Globus pallidus (tissue), 1 donor: Measurements from ENCODE around the gene LPAR1.
A peak's percentile ranks its signal among the peaks of the same experiment; 100 is the strongest.

Source experiments
- DNase-seq: peaks from one replicate; pipeline ENCODE4 v3.0.0-alpha.2; 2015; ENCODE audit warnings: low spot score

The LPAR1 gene

DNA sequence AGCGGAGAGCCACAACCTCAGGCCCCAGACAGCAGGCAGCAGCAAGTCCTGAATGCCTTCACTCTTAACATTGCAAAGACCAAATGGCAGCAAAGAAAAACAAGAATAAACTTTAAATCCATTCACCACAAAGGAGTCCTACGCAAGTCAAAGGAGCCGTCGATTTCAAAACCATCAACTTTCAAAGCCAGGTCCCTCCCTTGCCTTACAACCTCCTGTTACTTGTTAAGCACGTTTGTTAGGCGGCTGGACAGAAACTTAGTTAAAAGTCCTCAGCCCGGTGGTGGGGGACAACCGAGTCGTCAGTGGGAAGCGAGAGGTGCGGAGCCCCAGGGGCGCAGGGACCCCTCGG is 938 bp downstream of the LPAR1 start:
- peak; percentile 49 for DNase-seq

DNA sequence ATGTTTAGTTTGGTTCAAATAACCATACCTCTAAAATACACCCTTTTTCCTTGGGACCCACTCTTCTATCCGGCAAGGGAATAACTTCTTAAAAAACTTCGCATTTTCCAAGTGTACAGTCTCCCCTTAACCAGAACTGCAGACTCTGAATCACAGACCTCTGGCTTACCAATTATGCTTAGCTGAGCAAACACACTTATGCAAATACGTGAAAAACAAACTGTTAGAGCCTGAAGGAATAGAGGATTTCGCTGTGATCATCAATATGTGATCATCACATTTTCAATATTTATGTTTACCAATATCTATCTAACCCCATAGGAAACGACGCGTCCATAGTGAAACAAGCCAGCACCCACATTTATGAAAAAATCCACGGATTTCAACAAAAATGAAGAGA is 1.3 kb downstream of the LPAR1 start:
- peak; percentile 46 for DNase-seq

DNA sequence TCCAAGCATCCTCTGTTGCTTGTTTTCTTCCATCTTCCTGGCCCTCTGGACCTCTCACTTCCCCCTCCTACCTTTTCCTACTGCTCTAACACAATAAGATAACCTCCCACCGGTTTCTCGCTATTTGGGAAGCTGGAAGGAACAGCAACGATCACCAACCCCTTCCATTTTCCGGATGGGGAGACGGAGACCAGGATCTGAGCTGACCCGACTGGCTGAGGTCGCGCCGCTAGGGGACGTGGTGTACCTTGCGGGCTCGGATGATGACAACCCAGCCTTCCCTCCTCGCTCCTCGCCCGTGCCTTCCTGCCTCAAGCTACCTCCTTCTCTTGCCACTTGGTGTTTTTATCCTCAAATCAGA is 1.9 kb downstream of the LPAR1 start:
- peak; percentile 88 for DNase-seq

DNA sequence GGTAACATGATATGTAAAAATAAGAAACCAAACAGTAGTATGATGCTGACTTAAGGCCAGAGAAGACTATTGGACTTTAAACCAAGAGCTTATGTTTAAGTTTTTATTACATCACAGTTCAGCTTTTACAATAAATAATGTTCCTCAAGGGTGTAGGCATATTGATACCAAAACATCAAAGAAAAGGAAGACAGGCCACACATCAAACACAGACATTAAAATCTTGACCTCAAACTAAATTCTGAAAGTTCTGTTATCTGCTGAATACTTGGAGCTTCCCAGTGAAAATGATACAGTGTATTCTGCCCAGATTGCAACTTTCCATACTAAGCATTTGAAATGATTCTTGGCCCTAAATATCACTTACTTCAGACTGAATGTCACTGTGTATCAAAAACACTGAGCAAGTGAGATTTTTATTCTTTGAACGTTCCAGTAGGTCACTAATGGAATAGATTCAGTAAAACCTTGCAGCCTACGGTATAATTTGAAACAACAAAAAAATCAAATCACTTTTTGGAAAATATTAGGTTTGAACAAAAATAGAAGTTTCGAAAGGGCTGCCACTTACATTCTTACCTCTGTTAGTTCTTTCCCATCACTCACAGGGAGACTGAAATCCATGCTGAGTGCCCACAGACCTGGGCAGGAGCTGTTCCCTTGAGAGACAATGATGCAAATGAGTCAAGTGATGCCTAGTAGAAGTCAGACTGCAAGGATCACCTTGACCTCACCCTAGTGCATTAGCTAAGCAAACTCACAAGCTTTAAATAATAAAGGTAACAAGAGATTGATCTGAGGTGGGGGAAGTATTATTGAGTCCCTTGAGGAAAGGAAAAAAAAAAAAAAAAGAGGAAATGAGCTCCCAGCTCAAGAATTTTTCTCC is 2.5 kb downstream of the LPAR1 start:
- DNase-seq = peak; percentile 65

DNA sequence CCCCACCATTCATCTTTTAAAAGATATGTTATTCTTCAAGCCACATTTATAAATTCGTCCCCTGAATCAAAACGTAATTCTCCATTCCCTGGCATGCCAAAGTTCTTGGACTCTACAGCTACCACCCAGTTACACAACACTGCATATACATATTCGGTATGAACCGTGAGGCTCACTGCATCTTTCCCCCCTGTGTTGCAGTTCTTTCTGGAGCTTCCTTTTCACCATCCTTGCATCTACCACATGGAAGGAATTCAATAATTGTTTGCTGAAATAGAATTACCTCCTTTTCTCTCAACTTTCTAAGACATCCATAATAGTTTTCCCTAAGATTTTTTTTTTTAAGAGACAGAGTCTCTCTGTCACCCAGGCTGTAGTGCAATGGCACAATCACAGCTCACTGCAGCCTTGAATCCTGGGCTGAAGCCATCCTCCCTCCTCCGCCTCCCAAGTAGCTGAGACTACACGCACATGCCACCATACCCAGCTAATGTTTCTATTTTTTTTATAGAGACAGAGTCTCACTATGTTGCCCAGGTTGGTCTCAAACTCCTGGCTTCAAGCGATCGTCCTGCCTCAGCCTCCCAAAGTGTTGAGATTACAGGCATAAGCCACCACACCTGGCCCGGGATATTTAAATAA is 3.3 kb downstream of the LPAR1 start:
- peak; percentile 64 for DNase-seq

GRCh38 chr9:111034170-111034897 is 3.9 kb downstream of the LPAR1 start:
- peak; percentile 65 for DNase-seq

DNA sequence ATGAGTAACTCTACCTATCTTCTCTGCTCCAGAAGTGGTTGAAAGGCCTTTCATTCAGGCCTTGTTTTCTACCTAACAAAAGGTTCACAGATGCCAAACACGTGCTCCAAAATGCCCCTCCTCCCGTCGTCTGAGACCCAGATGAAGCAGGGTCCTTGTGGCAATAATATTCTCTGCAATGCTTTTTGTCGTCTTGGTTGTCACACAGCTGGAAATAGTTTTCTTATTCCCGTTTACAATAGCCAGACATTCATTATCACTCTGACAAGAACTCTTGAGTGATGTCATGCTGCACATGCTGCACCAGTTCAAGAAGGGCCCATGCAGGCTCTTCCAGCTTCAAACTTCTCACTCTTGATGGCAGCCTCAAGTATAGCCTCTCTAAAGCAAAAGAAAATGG is 7.8 kb downstream of the LPAR1 start:
- DNase-seq = peak; percentile 69

GRCh38 chr9:111029260-111029659 is 9.0 kb downstream of the LPAR1 start:
- DNase-seq = no peak

- DNase-seq = no peak
Observed at GRCh38 chr9:111027798-111028197, 10.5 kb downstream of the LPAR1 start.

DNA sequence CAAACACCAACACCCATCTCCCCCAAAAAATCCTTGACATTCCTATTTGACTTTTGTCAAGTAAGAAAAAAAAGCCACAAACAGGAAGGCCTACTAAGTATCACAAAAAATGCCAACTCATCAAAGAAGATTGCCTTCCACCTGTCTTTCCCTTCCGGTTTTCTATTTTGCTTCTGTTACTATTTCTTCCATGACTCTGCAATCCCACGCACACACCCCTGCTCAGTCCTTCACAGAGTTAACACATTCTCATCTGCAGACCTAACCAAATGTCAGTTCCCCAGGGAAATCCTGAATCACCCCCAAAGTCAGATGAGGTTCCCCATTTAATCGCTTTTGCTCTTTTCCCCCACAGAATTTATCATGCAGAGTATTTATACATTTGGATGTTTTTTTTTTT is 15.1 kb downstream of the LPAR1 start:
- no peak for DNase-seq

DNA sequence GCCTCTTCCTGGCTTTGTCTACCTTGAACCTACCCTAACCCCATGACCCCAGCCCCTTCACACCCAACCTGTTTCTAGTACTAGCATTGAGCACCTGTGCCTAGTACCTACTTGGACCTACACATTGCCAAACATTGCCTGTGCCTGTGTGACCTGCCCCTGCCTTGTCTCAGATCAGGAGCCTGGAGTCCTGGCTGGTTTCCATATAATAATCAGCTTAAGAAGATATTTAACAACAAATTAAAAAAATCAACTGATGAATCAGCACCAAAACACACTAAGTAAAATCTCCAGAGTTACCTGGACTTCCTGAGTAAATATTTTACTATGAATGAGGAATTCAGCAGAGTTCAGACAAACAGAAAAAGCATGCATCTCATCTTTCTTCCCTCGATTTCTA is 17.7 kb downstream of the LPAR1 start:
- DNase-seq = no peak

DNA sequence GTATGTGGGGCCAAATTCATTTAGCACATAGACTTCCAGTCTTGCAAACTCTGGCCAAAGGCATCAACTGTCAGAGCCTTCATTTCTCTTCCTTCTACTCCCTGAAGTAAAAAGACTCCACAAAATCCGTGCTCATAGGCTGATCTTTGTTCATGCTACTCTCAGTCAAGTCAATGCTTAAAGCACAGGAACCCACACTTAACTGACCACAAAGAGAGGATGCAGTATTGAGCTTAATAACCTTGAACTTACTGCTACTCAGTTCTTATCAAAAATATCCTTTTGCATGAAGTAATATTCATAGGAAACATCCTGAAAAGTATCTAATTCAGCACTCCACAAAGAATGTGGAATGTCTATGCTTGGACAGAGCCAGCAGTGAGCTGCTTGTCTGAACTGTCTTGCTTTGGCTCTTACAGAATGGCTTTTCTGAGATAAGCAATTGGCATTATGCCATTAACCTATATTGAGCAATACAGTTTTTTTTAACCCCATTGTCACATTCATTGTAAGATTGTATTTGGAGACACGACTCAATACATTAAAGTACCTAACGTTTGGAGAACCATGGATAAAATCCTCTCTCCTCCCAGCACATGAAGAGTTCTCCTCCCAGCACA is 21.7 kb downstream of the LPAR1 start:
- no peak for DNase-seq

GRCh38 chr9:111016016-111016415 is 22.3 kb downstream of the LPAR1 start:
- DNase-seq = no peak

GRCh38 chr9:111013707-111014106 is 24.6 kb downstream of the LPAR1 start:
- DNase-seq = no peak

DNA sequence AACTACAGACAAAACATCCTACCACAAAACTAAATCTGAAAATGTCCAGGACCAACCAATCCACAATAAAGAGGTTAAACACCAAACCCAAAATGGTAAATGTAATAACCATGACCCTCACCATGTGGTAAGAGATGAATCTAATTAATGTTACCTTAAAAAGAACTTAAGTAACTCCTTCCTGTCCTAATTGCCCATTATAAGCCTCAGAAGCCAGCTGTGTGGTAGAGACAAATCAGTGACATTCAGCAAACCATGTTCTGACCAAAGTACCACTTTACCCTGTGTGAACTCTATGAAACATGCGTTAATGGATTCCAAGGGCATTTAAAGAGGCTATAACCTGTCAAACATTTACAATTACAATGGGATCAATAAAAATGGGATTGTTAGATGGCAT is 25.0 kb downstream of the LPAR1 start:
- no peak for DNase-seq

DNA sequence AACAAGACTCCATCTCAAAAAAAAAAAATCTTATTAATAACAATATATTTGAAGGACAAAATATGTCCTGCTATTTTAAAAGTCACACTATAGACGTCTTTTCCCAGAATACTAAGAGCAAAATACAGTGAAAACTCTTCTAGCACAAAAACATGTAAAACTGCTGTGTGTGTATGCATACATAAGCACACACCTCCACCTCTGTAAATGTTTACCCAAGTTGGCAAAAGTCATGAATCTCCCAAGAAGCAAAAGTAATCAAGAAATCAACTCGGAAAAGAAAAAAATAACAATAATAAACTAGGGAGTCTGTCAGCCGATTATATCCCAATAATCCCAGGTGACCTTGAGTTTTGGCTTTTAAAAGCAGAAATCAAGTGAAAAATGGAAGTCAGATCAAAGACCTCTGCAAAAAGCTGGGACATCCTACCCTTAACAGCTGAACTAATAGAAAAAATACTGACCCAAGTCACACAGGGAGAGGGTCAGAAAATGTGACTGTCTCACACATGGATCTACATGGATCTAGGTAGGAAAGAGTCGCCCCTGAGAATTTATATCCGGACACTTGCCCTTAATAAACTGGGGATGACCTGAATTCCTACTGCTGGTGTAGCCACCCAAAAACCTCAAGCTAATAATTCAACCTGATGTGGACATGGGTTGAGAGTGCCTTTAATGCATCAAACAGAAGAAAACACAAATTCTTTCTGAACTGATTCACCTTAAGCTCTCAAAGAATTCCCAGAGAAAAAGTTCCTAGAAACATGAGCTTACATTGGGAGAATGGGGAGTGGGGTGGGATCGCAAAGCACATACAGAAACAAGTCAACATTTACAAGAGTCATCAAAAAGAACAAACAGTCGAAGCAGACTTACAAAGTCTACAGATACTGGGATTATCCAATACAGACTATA is 29.9 kb downstream of the LPAR1 start:
- DNase-seq = no peak

DNA sequence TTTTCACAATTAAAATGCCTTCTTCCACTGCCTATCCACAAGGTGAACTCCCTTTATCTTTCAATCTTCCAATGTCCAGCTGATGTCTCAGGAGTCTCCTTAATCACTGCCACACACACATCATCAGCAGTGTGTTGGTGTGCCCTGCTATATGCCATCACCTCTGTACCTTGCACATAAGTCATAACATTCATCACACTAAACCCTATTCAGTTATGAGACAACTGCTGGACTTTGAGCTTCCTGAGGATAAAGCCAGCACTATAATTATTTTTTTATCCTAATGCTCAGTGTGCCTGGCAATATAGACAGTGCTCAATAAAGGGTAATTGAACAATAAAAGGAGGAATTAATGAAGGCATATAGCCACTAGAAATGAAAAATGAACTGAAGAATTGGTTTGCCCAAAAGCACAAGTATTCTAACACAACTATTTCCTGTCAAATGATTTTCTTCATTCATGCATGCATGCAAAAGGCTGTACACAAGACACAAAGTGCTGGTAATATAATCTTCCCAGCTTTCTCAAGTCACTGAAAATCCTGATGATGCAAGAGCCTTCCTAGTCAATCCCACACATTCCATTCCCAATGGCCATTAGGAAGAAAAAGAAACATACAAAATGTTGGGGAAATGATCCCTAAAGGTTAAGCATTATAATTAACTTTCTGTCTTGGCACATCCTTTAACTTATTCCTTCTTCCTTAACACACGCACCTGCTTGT is 32.4 kb downstream of the LPAR1 start:
- no peak for DNase-seq

DNA sequence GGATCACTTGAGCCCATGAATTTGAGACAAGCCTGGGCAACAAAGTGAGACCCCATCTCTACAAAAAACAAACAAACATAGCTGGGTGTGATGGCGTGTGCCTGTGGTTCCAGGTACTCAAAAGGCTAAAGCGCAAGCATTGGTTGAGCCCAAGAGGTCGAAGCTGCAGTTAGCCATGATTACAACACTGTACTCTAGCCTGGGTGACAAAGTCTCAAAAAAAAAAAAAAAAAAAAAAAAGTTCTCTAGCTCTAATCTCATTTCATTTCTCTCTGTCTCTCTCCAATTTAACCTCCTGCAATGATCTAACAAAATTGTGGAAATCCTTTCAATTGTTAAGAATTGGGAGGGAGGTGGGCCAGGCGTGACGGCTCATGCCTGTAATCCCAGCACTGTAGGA is 33.3 kb downstream of the LPAR1 start:
- no peak for DNase-seq

DNA sequence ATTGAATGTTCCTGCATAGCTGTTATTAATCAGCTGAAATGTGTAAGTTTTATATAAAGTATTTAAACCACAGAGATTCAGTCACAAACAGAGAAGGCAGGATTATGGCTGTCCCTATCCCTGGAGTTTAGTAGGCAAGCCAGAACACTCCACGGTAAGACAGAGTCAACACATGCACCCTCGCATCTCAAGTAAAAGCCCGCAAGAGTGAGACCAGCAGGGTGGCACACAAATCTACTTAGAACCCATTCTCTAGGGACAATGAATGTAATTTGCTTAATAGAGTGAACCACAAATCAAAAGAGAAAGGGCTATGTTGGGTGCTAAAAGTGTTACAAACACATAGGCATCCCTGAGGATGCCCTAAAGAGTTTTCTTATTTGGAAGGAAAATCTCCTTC is 35.1 kb downstream of the LPAR1 start:
- DNase-seq = no peak

DNA sequence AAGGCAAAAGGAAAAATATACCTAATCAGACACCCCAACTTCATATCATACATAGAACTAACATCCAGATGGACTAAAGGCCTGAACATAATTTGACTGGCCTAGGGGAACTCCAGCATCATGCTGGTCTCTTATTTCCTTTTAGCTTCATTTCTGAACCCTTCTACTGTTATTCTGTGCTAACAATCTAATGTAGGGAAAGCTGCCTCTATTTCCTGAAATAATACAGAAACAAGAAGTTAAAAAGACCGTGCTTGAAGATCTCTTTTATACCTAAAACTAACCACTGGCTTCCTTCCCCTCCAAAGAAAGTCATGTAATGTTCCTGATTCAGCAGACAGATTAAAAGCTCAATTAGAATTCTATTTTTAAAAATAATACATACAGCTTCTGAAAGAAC is 36.7 kb downstream of the LPAR1 start:
- DNase-seq = no peak

- DNase-seq = peak; percentile 80
Observed at GRCh38 chr9:111000202-111000601, 38.1 kb downstream of the LPAR1 start.
